ENCODE measurements around the gene RAB3B. TPM values are rescaled to one million over a fixed set of nuclear protein-coding genes. Genes with fewer than 3 reads are reported as not detected.

Gene RAB3B
- total RNA-seq, 1 donor from 2014 or later, result not detected

DNA sequence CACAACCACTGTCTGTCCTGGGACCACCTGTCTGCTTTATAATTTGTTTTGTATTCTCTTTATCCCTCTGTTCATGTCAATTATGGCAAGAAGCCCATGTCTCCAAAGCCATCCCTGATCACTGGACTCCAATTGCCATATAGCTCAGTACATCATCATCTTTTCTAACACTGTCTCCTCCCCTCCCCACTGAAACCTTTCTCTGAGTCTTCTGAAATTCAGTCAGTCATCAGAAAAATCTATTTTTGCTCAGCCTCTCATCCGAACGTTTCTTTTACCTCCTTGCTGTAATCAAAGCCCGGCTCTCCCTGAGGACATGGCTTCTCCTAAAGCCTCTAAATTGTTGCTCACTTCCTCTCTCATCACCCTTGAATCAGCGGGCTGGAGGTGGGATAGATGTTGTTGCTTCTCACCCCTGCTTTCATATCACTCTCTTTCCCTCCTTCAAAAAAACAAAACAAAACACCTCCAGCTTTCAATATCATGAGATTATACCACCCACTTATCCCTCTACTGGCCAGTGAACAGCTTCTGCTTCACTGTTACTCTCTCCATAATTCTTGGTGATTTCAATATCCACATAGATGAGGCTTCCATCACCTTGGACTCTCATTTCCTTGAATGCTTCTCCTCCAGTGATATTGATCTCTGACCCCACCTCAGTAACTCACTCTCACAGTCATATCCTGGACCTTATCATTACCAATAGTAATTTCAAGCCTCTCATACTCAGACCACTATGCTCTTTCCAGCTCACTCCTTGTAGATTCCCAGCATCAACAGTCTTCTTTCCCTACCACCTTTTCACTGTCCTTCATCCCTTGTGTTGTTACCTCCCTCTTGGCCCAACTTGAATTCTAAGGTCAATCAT is 27.8 kb downstream of the RAB3B start:
- Histone ChIP-seq H3K27me3 (ENCODE audit: low read depth) (peaks cover 85% of the 10 kb centered on the region), H3K27ac (replicated peaks) (no peak overlapping the region), H3K9me3 (replicated peaks) (no peaks in the 10 kb centered on the region), H3K36me3 (no peaks in the 10 kb centered on the region), H3K4me3 (no peak overlapping the region), H3K4me1 (no peaks in the 10 kb centered on the region)
- TF ChIP-seq CTCF (IDR thresholded peaks at IDR 0.05; ENCODE audit: borderline replicate concordance), result no peak
- intact Hi-C loops (cut with micrococcal nuclease), result no loop called here
- no peak for DNase-seq

DNA sequence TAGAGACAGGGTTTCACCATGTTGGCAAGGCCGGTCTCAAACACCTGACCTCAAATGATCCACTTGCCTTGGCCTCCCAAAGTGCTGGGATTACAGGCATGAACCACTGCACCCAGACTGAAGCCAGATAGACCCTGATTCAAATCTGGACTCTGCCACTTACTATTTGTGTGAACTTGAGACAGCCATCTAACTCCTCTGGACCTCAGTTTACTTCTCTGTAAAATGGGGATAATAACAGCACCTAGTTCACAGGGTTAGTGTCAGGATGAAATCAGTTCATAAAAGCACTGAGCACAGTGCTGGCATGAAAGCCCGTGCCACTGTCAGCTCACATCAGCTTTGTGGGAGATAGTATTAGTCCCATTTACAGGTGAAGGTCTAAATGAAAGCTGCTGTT is 28.5 kb downstream of the RAB3B start:
- no peak for DNase-seq
- Histone ChIP-seq H3K9me3 (replicated peaks) (no peaks in the 10 kb centered on the region), H3K27ac (replicated peaks) (no peak overlapping the region), H3K4me1 (peaks cover 3% of the 10 kb centered on the region), H3K27me3 (ENCODE audit: low read depth) (peaks cover 80% of the 10 kb centered on the region), H3K4me3 (no peak overlapping the region), H3K36me3 (no peaks in the 10 kb centered on the region)
- no peak for TF ChIP-seq CTCF (IDR thresholded peaks at IDR 0.05; ENCODE audit: borderline replicate concordance)
- intact Hi-C loops (cut with micrococcal nuclease), result no loop called here

GRCh38 chr1:51961231-51961630 is 29.3 kb downstream of the RAB3B start:
- Histone ChIP-seq H3K27me3 (ENCODE audit: low read depth) (peaks cover 73% of the 10 kb centered on the region), H3K27ac (replicated peaks) (no peak overlapping the region), H3K4me3 (no peak overlapping the region), H3K4me1 (peaks cover 3% of the 10 kb centered on the region), H3K36me3 (no peaks in the 10 kb centered on the region), H3K9me3 (replicated peaks) (no peaks in the 10 kb centered on the region)
- TF ChIP-seq CTCF (IDR thresholded peaks at IDR 0.05; ENCODE audit: borderline replicate concordance), result no peak
- intact Hi-C loops (cut with micrococcal nuclease), result no loop called here
- no peak for DNase-seq

DNA sequence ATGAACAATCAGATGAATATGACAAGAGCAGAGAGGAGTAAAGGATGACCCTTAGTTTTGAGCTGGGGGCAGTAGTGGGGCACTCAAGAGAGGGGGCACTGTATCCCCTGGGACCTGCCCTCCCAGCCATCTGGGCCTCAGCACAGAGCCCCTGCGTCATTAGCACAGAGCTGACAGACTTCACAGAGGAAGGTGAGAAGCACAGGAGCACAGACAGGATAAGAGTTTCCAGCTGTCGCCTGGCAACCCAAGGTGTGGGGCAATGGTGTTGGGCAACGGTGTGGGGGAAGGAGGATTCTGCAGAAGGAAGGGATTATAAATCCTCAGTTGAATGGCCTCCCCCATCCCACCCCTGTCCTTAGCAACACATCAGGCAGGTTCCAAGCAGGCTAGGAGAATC is 30.2 kb downstream of the RAB3B start:
- H3K9me3 ChIP-seq (replicated peaks), result no peaks in the 10 kb centered on the region
- no peaks in the 10 kb centered on the region for H3K36me3 ChIP-seq
- DNase-seq, result no peak
- intact Hi-C loops (cut with micrococcal nuclease), result no loop called here
- TF ChIP-seq CTCF (IDR thresholded peaks at IDR 0.05; ENCODE audit: borderline replicate concordance), result no peak
- peaks cover 3% of the 10 kb centered on the region for H3K4me1 ChIP-seq
- no peak overlapping the region for H3K27ac ChIP-seq (replicated peaks)
- H3K27me3 ChIP-seq (ENCODE audit: low read depth), result peaks cover 63% of the 10 kb centered on the region
- H3K4me3 ChIP-seq, result no peak overlapping the region

DNA sequence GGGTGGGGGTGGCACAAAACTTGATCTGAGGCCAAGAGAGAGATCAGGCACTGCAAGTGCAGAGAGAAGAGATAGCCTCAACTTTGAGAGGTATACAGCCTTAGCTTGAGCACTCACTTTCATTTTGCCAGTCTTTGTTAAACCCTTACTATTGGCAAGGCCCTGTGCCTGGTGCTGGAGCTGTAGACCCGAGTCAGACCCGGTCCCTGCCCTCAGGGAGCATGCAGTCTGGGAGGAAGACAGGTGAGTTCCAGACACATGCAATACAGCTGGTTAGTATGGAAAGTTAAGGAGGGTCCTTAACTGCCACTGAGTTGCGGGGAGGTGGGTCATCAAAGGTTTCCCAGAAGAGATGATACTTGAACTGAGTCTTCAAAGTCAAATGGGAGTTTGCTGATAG is 31.7 kb downstream of the RAB3B start:
- Histone ChIP-seq H3K27ac (replicated peaks) (no peak overlapping the region), H3K27me3 (ENCODE audit: low read depth) (peaks cover 49% of the 10 kb centered on the region), H3K9me3 (replicated peaks) (no peaks in the 10 kb centered on the region), H3K4me3 (no peak overlapping the region), H3K4me1 (peaks cover 3% of the 10 kb centered on the region), H3K36me3 (no peaks in the 10 kb centered on the region)
- TF ChIP-seq CTCF (IDR thresholded peaks at IDR 0.05; ENCODE audit: borderline replicate concordance), result no peak
- no peak for DNase-seq
- intact Hi-C loops (cut with micrococcal nuclease), result no loop called here

All from left ventricle myocardium inferior (tissue), 1 donor.